Stimulated activated CD4-positive, alpha-beta T cell treated with anti-CD3 and anti-CD28 coated beads, Interleukin-4, amount 100 ng/mL, for 4 hours (primary cell): Measurements from ENCODE around the gene JKAMP.

Source experiments
- DNase-seq, 2 experiments: peaks; one replicate each; pipeline ENCODE4 v3.0.0-alpha.2; 2020

JKAMP gene

GRCh38 chr14:59543873-59544272, 59.6 kb downstream of the JKAMP start:
- no peak for DNase-seq

- no peak for DNase-seq
Observed at GRCh38 chr14:59547310-59547709, 63.0 kb downstream of the JKAMP start.
